Effector memory CD8-positive, alpha-beta T cell (primary cell): ENCODE results near the gene ATG5.

Experiments used
- ATAC-seq: fragments of 150-1000 bp; cut with Tn5 transposase; replicated peaks from 2 replicates; pipeline ENCODE4 v1.10.0; 2021; ENCODE audit warnings: mild to moderate bottlenecking, moderate library complexity
- DNase-seq, 3 experiments: peaks; one replicate each; pipeline ENCODE4 v3.0.0; 2021
- H3K27ac Mint-ChIP-seq, 2 donors: one replicate each; pipeline ENCODE4 v1.8.0; 2022; ENCODE audit warnings: mild to moderate bottlenecking in 2 of 2, mixed read lengths in 2 of 2, moderate library complexity in 2 of 2
- H3K27me3 Mint-ChIP-seq, 2 donors: one replicate each; pipeline ENCODE4 v1.8.0; 2022; ENCODE audit warnings: mixed read lengths in 2 of 2
- H3K36me3 Mint-ChIP-seq: one replicate; pipeline ENCODE4 v1.8.0; 2022; ENCODE audit warnings: mild to moderate bottlenecking, moderate library complexity, mixed read lengths; ENCODE audit not compliant: insufficient read depth
- H3K4me1 Mint-ChIP-seq, 2 donors: one replicate each; pipeline ENCODE4 v1.8.0; 2022; ENCODE audit warnings: low read depth in 2 of 2, mixed read lengths in 2 of 2
- H3K4me3 Mint-ChIP-seq, 2 donors: one replicate each; pipeline ENCODE4 v1.8.0; 2022; ENCODE audit warnings: mild to moderate bottlenecking in 2 of 2, mixed read lengths in 2 of 2, moderate library complexity in 2 of 2
- H3K9me3 Mint-ChIP-seq, 2 donors: one replicate each; pipeline ENCODE4 v1.8.0; 2022; ENCODE audit warnings: mixed read lengths in 2 of 2

ATG5 gene

GRCh38 chr6:106300020-106300780, 25.4 kb downstream of the ATG5 start:
- DNase-seq (no peak), ATAC-seq (no peak)
- Mint-ChIP-seq H3K4me3 (no peak overlapping the region), H3K9me3 (no peaks in the 10 kb centered on the region), H3K4me1 (peaks cover 7 to 19% of the 10 kb centered on the region in 2 donors), H3K36me3 (no peaks in the 10 kb centered on the region), H3K27ac (no peak overlapping the region), H3K27me3 (no peaks in the 10 kb centered on the region)

- Mint-ChIP-seq H3K27me3 (no peaks in the 10 kb centered on the region), H3K9me3 (no peaks in the 10 kb centered on the region), H3K4me3 (no peak overlapping the region), H3K36me3 (peaks cover 33% of the 10 kb centered on the region), H3K4me1 (peaks cover 5 to 31% of the 10 kb centered on the region in 2 donors), H3K27ac (no peak overlapping the region)
- ATAC-seq = no peak
- no peak for DNase-seq
Measured at GRCh38 chr6:106293116-106293515, 32.4 kb downstream of the ATG5 start.

- H3K4me1 Mint-ChIP-seq = peaks cover 4 to 39% of the 10 kb centered on the region in 2 donors
Measured at GRCh38 chr6:106290954-106291353, 34.6 kb downstream of the ATG5 start.

GRCh38 chr6:106290032-106290431, 35.5 kb downstream of the ATG5 start:
- H3K27me3 Mint-ChIP-seq = no peaks in the 10 kb centered on the region
- DNase-seq = no peak
- H3K27ac Mint-ChIP-seq = no peak overlapping the region
- ATAC-seq = no peak
- H3K36me3 Mint-ChIP-seq = peaks cover 33% of the 10 kb centered on the region
- no peaks in the 10 kb centered on the region for H3K9me3 Mint-ChIP-seq
- no peak overlapping the region for H3K4me3 Mint-ChIP-seq
- H3K4me1 Mint-ChIP-seq = peaks cover 8 to 41% of the 10 kb centered on the region in 2 donors

More at GRCh38 chr6:106290954-106291353, 34.6 kb downstream of the ATG5 start:
- Mint-ChIP-seq H3K27me3 (no peaks in the 10 kb centered on the region), H3K27ac (no peak overlapping the region), H3K36me3 (peaks cover 33% of the 10 kb centered on the region), H3K4me3 (no peak overlapping the region), H3K9me3 (no peaks in the 10 kb centered on the region)
- DNase-seq = no peak
- no peak for ATAC-seq

- Mint-ChIP-seq H3K36me3 (peaks cover 20% of the 10 kb centered on the region), H3K9me3 (no peaks in the 10 kb centered on the region), H3K27ac (no peak overlapping the region), H3K27me3 (no peaks in the 10 kb centered on the region), H3K4me1 (peaks cover 14 to 54% of the 10 kb centered on the region in 2 donors), H3K4me3 (no peak overlapping the region)
- no peak for ATAC-seq
- DNase-seq = no peak
Measured at GRCh38 chr6:106287215-106287614, 38.3 kb downstream of the ATG5 start.

GRCh38 chr6:106286746-106287145, 38.8 kb downstream of the ATG5 start:
- Mint-ChIP-seq H3K36me3 (peaks cover 15% of the 10 kb centered on the region), H3K4me1 (peaks cover 19 to 57% of the 10 kb centered on the region in 2 donors)

GRCh38 chr6:106283481-106283880, 42.1 kb downstream of the ATG5 start:
- no peaks in the 10 kb centered on the region for H3K9me3 Mint-ChIP-seq
- DNase-seq (no peak), ATAC-seq (no peak)
- no peak overlapping the region for H3K4me3 Mint-ChIP-seq
- peaks cover 3% of the 10 kb centered on the region for H3K36me3 Mint-ChIP-seq
- H3K27me3 Mint-ChIP-seq = no peaks in the 10 kb centered on the region
- H3K4me1 Mint-ChIP-seq = peaks cover 30 to 55% of the 10 kb centered on the region in 2 donors
- H3K27ac Mint-ChIP-seq = no peak overlapping the region

More at GRCh38 chr6:106286746-106287145, 38.8 kb downstream of the ATG5 start:
- Mint-ChIP-seq H3K27ac (no peak overlapping the region), H3K27me3 (no peaks in the 10 kb centered on the region), H3K4me3 (no peak overlapping the region), H3K9me3 (no peaks in the 10 kb centered on the region)
- ATAC-seq = no peak
- no peak for DNase-seq

GRCh38 chr6:106281661-106282060, 43.9 kb downstream of the ATG5 start:
- Mint-ChIP-seq H3K27ac (peak overlapping the region in 1 of 2 donors; percentile 52), H3K27me3 (no peaks in the 10 kb centered on the region), H3K36me3 (peaks cover 4% of the 10 kb centered on the region), H3K4me1 (peaks cover 31 to 47% of the 10 kb centered on the region in 2 donors), H3K4me3 (no peak overlapping the region), H3K9me3 (no peaks in the 10 kb centered on the region)
- no peak for ATAC-seq
- DNase-seq = no peak

- H3K4me3 Mint-ChIP-seq = no peak overlapping the region
- no peak for ATAC-seq
- H3K27ac Mint-ChIP-seq = no peak overlapping the region
Measured at GRCh38 chr6:106281088-106281487, 44.5 kb downstream of the ATG5 start.

GRCh38 chr6:106279179-106279578, 46.4 kb downstream of the ATG5 start:
- H3K27ac Mint-ChIP-seq = peak overlapping the region in 1 of 2 donors; percentile 64
- no peak for DNase-seq
- H3K9me3 Mint-ChIP-seq = no peaks in the 10 kb centered on the region
- H3K27me3 Mint-ChIP-seq = no peaks in the 10 kb centered on the region
- H3K36me3 Mint-ChIP-seq = peaks cover 7% of the 10 kb centered on the region
- peaks cover 22 to 37% of the 10 kb centered on the region in 2 donors for H3K4me1 Mint-ChIP-seq
- no peak for ATAC-seq
- no peak overlapping the region for H3K4me3 Mint-ChIP-seq

More at GRCh38 chr6:106281088-106281487, 44.5 kb downstream of the ATG5 start:
- no peaks in the 10 kb centered on the region for H3K9me3 Mint-ChIP-seq
- H3K36me3 Mint-ChIP-seq = peaks cover 7% of the 10 kb centered on the region
- peaks cover 29 to 47% of the 10 kb centered on the region in 2 donors for H3K4me1 Mint-ChIP-seq
- H3K27me3 Mint-ChIP-seq = no peaks in the 10 kb centered on the region
- DNase-seq = no peak

GRCh38 chr6:106275692-106276091, 49.9 kb downstream of the ATG5 start:
- no peaks in the 10 kb centered on the region for H3K9me3 Mint-ChIP-seq
- peaks cover 7% of the 10 kb centered on the region for H3K36me3 Mint-ChIP-seq
- DNase-seq (no peak), ATAC-seq (no peak)
- no peak overlapping the region for H3K27ac Mint-ChIP-seq
- no peaks in the 10 kb centered on the region for H3K27me3 Mint-ChIP-seq
- no peak overlapping the region for H3K4me3 Mint-ChIP-seq
- peaks cover 9 to 18% of the 10 kb centered on the region in 2 donors for H3K4me1 Mint-ChIP-seq

GRCh38 chr6:106273087-106273486, 52.5 kb downstream of the ATG5 start:
- Mint-ChIP-seq H3K9me3 (no peaks in the 10 kb centered on the region), H3K4me3 (no peak overlapping the region), H3K36me3 (peaks cover 4% of the 10 kb centered on the region), H3K27me3 (no peaks in the 10 kb centered on the region), H3K27ac (peak overlapping the region in 1 of 2 donors; percentile 16), H3K4me1 (peaks cover 3 to 13% of the 10 kb centered on the region in 2 donors)
- ATAC-seq (no peak), DNase-seq (no peak)

GRCh38 chr6:106272287-106272686, 53.3 kb downstream of the ATG5 start:
- Mint-ChIP-seq H3K4me1 (peaks cover 3 to 21% of the 10 kb centered on the region in 2 donors), H3K36me3 (peaks cover 4% of the 10 kb centered on the region), H3K27ac (no peak overlapping the region), H3K4me3 (no peak overlapping the region), H3K9me3 (no peaks in the 10 kb centered on the region), H3K27me3 (no peaks in the 10 kb centered on the region)
- ATAC-seq (no peak), DNase-seq (no peak)

- H3K27ac Mint-ChIP-seq = no peak overlapping the region
- no peak overlapping the region for H3K4me3 Mint-ChIP-seq
- no peak for DNase-seq
- H3K36me3 Mint-ChIP-seq = no peaks in the 10 kb centered on the region
- H3K4me1 Mint-ChIP-seq = peaks cover 9 to 32% of the 10 kb centered on the region in 2 donors
- no peaks in the 10 kb centered on the region for H3K27me3 Mint-ChIP-seq
- H3K9me3 Mint-ChIP-seq = no peaks in the 10 kb centered on the region
- ATAC-seq = no peak
Measured at GRCh38 chr6:106270414-106270813, 55.1 kb downstream of the ATG5 start.
